MCF 10A (cell line): ENCODE data around the gene CDK2AP2. TPM values are rescaled to one million over a fixed set of nuclear protein-coding genes. Genes with fewer than 3 reads are reported as not detected.
A peak's percentile ranks its signal among the peaks of the same experiment; 100 is the strongest.
"Not testable (repeated sequence)": the region's sequence is repeated elsewhere in the genome, so short reads cannot be mapped to it uniquely, and the experiment has no call there.

Experiments
- BruUV-seq: library from RNA; stranded (reverse); fragments of 400-500 nt; replicated peaks from 2 replicates; lab custom pipeline; 2021; lab: Mats Ljungman, UMichigan
- CTCF ChIA-PET: fragments of 300-600 bp; sonication (Branson Sonifier 250); formaldehyde crosslinking; extraction: SDS; loops from one replicate; lab custom pipeline; 2021; ENCODE audit warnings: antibody characterized with exemption, inconsistent platforms; lab: Yijun Ruan, JAX
- POLR2A ChIA-PET: fragments of 300-600, 350-650 bp; sonication (Branson Sonifier 250); formaldehyde crosslinking; extraction: SDS; loops from one replicate; lab custom pipeline; 2020; ENCODE audit warnings: antibody characterized with exemption, inconsistent platforms; lab: Yijun Ruan, JAX
- DNase-seq: peaks from one replicate; pipeline ENCODE4 v3.0.0-alpha.2; 2018; ENCODE audit not compliant: unreplicated experiment
- H3K27ac Mint-ChIP-seq: one replicate; pipeline ENCODE4 v1.8.0; 2022; ENCODE audit warnings: mild to moderate bottlenecking, low read depth, mixed read lengths; ENCODE audit not compliant: unreplicated experiment
- H3K27me3 Mint-ChIP-seq: one replicate; pipeline ENCODE4 v1.8.0; 2022; ENCODE audit warnings: mixed read lengths; ENCODE audit not compliant: insufficient read depth, unreplicated experiment
- H3K36me3 Mint-ChIP-seq: one replicate; pipeline ENCODE4 v1.8.0; 2022; ENCODE audit warnings: mild to moderate bottlenecking, moderate library complexity, mixed read lengths; ENCODE audit not compliant: insufficient read depth, unreplicated experiment
- H3K4me1 Mint-ChIP-seq: one replicate; pipeline ENCODE4 v1.8.0; 2022; ENCODE audit warnings: mixed read lengths; ENCODE audit not compliant: insufficient read depth, unreplicated experiment
- H3K4me3 Mint-ChIP-seq: one replicate; pipeline ENCODE4 v1.8.0; 2022; ENCODE audit warnings: mild to moderate bottlenecking, moderate library complexity, mixed read lengths; ENCODE audit not compliant: unreplicated experiment
- H3K9me3 Mint-ChIP-seq: one replicate; pipeline ENCODE4 v1.8.0; 2022; ENCODE audit warnings: mixed read lengths; ENCODE audit not compliant: unreplicated experiment
- CTCF ChIP-seq: fragments of 200-600 bp; IDR thresholded peaks from one replicate; pipeline ENCODE4 v1.8.0; 2022; ENCODE audit warnings: antibody characterized with exemption, mild to moderate bottlenecking; ENCODE audit not compliant: unreplicated experiment
- intact Hi-C: fragments of 100-400 bp; cut with micrococcal nuclease; formaldehyde crosslinking; loops from 2 replicates; pipeline ENCODE4 v1.14.1; 2022
- total RNA-seq: library from RNA; stranded (reverse); gene quantifications from 2 replicates; pipeline ENCODE4 v1.2.3, GENCODE V29; 2022

CDK2AP2 gene
- total RNA-seq, 1 experiment from 2014 or later = 93.7 TPM

- Mint-ChIP-seq H3K27ac (no peak overlapping the region), H3K4me1 (no peaks in the 10 kb centered on the region), H3K36me3 (peaks cover 7% of the 10 kb centered on the region), H3K4me3 (no peak overlapping the region), H3K27me3 (no peaks in the 10 kb centered on the region), H3K9me3 (peaks cover 8% of the 10 kb centered on the region)
- no peak for DNase-seq
- BruUV-seq = no TSS peak
- no peak for TF ChIP-seq CTCF
- ChIA-PET CTCF (no interaction called here), POLR2A (no interaction called here)
- intact Hi-C loops = no loop called here
Measured at GRCh38 chr11:67548555-67549110, 40.7 kb upstream of the CDK2AP2 start.

GRCh38 chr11:67548112-67548511 is 40.1 kb upstream of the CDK2AP2 start:
- H3K27ac Mint-ChIP-seq, H3K4me3 Mint-ChIP-seq, CTCF ChIA-PET, POLR2A ChIA-PET, H3K9me3 Mint-ChIP-seq, DNase-seq, H3K27me3 Mint-ChIP-seq, BruUV-seq, H3K4me1 Mint-ChIP-seq, intact Hi-C loops, H3K36me3 Mint-ChIP-seq: not testable (repeated sequence)

GRCh38 chr11:67545280-67545679 is 37.3 kb upstream of the CDK2AP2 start:
- CTCF ChIA-PET = no interaction called here
- Mint-ChIP-seq H3K36me3 (peaks cover 6% of the 10 kb centered on the region), H3K27ac (no peak overlapping the region), H3K27me3 (no peaks in the 10 kb centered on the region), H3K4me3 (no peak overlapping the region), H3K4me1 (no peaks in the 10 kb centered on the region), H3K9me3 (no peaks in the 10 kb centered on the region)
- BruUV-seq = no TSS peak
- no peak for DNase-seq
- no peak for TF ChIP-seq CTCF
- intact Hi-C loops = no loop called here
- POLR2A ChIA-PET = interaction anchor here (0.6 to 1.7 kb wide), 2 partner anchors 9 to 38 kb away, joined by 4 to 7 read pairs; partner anchors contain the start of gene GSTP1

GRCh38 chr11:67544616-67545242 is 36.8 kb upstream of the CDK2AP2 start:
- Mint-ChIP-seq H3K4me3 (no peak overlapping the region), H3K27me3 (no peaks in the 10 kb centered on the region), H3K36me3 (peaks cover under 1% of the 10 kb centered on the region), H3K4me1 (no peaks in the 10 kb centered on the region), H3K9me3 (no peaks in the 10 kb centered on the region), H3K27ac (no peak overlapping the region)
- no TSS peak for BruUV-seq
- TF ChIP-seq CTCF = no peak
- peak; percentile 15 for DNase-seq
- ChIA-PET POLR2A (interaction anchor here (0.6 to 1.7 kb wide), 3 partner anchors 8 to 310 kb away, joined by 3 to 7 read pairs (median 4); partner anchors contain the start of gene GSTP1), CTCF (interaction anchor here (0.7 kb wide), 1 partner anchor 54 kb away, joined by 4 read pairs; no protein-coding TSS in a partner anchor)
- intact Hi-C loops = no loop called here
